Naive thymus-derived CD8-positive, alpha-beta T cell (primary cell): ENCODE measurements around the gene CES3. TPM values are rescaled to one million over a fixed set of nuclear protein-coding genes. Genes with fewer than 3 reads are reported as not detected.
"Not testable (repeated sequence)": the region's sequence is repeated elsewhere in the genome, so short reads cannot be mapped to it uniquely, and the experiment has no call there.

Source experiments
- ATAC-seq, 2 donors: fragments of 150-1000 bp; cut with Tn5 transposase in 1 of 2; sonication (Bioruptor Pico), chemical (Tn5 transposase) in 1 of 2; 1 replicate in 1 of 2; 2 replicates in 1 of 2; pipeline ENCODE4 v1.10.0; 2021; ENCODE audit warnings: mild to moderate bottlenecking in 2 of 2, moderate library complexity in 2 of 2
- POLR2A ChIA-PET: fragments of 350-600 bp; sonication (Branson Sonifier 250); formaldehyde crosslinking; loops from one replicate; lab custom pipeline; 2021; ENCODE audit warnings: antibody characterized with exemption; lab: Charles Lee
- DNase-seq, 10 donors: peaks; one replicate each; pipeline versions ENCODE4 v3.0.0 to v3.0.0-alpha.2; 2020 to 2022
- H3K27ac Mint-ChIP-seq, 10 donors: one replicate each; pipeline ENCODE4 v1.8.0; 2020 to 2022; ENCODE audit warnings: mild to moderate bottlenecking in 10 of 10, mixed read lengths in 10 of 10, moderate library complexity in 4 of 10, inconsistent platforms in 1 of 10
- H3K27me3 Mint-ChIP-seq, 5 donors: one replicate each; pipeline ENCODE4 v1.8.0; 2021 to 2022; ENCODE audit warnings: mixed read lengths in 5 of 5
- H3K36me3 Mint-ChIP-seq, 3 donors: one replicate each; pipeline ENCODE4 v1.8.0; 2020 to 2022; ENCODE audit warnings: mixed read lengths in 3 of 3, mild to moderate bottlenecking in 2 of 3, inconsistent platforms in 1 of 3
- H3K4me1 Mint-ChIP-seq, 4 donors: one replicate each; pipeline ENCODE4 v1.8.0; 2021 to 2022; ENCODE audit warnings: mixed read lengths in 4 of 4
- H3K4me3 Mint-ChIP-seq, 10 donors: one replicate each; pipeline ENCODE4 v1.8.0; 2020 to 2022; ENCODE audit warnings: mild to moderate bottlenecking in 10 of 10, mixed read lengths in 10 of 10, moderate library complexity in 6 of 10, inconsistent platforms in 1 of 10
- H3K9me3 Mint-ChIP-seq, 9 donors: one replicate each; pipeline ENCODE4 v1.8.0; 2020 to 2022; ENCODE audit warnings: mixed read lengths in 9 of 9, mild to moderate bottlenecking in 3 of 9, inconsistent platforms in 1 of 9, moderate library complexity in 1 of 9
- polyA plus RNA-seq, 3 donors: library from polyadenylated mRNA; unstranded; fragments of 300-500 nt; fragmentation: Illumina TruSeq; gene quantifications; one replicate each; pipeline ENCODE4 v1.2.3, GENCODE V29; 2021
- total RNA-seq, 8 experiments: library from RNA in 2 of 8; stranded (reverse) in 2 of 8; gene quantifications; one replicate each; pipeline ENCODE4 v1.2.3 and lab custom pipeline; 2021 to 2026

Gene CES3
- total and polyA plus RNA-seq, 5 experiments from 2014 or later: 0.10 to 0.16 TPM; not detected in 3

DNA sequence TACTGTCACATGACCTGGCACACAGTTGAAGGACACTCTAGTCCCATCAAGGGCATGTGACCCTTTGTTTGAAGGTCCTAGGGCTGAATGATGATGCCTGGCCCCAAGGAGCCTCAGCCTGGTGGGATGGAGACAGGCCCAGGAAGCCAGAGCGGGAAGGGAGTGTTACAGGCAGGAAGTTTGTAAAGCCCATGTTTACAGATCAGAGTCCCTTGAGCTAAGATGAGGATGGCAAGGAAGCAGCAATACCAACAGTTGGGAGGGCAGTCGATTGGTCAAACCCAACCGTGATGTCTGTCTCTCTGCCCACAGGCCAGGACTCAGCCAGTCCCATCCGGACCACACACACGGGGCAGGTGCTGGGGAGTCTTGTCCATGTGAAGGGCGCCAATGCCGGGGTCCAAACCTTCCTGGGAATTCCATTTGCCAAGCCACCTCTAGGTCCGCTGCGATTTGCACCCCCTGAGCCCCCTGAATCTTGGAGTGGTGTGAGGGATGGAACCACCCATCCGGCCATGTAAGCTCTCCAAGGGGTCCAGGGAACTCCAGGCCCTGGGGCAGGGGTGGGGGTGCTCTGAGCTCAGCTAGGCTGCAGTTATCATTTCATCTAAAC is 23.2 kb upstream of the CES3 start:
- ATAC-seq: no peak
- H3K4me1 Mint-ChIP-seq: peaks cover 35 to 55% (median 44%) of the 10 kb centered on the region in 4 donors
- DNase-seq: no peak
- POLR2A ChIA-PET: no interaction called here
- no peaks in the 10 kb centered on the region for H3K9me3 Mint-ChIP-seq
- no peaks in the 10 kb centered on the region for H3K27me3 Mint-ChIP-seq
- H3K27ac Mint-ChIP-seq: peak overlapping the region in 6 of 10 donors; percentile 7 to 75 (median 38)
- H3K36me3 Mint-ChIP-seq: peaks cover 0 to 61% (median 2%) of the 10 kb centered on the region in 3 donors
- peak overlapping the region in 1 of 10 donors; percentile 38 for H3K4me3 Mint-ChIP-seq

GRCh38 chr16:66939366-66939765 is 21.7 kb upstream of the CES3 start:
- ATAC-seq: no peak
- peaks cover 21 to 39% (median 29%) of the 10 kb centered on the region in 4 donors for H3K4me1 Mint-ChIP-seq
- H3K4me3 Mint-ChIP-seq: no peak overlapping the region
- no peaks in the 10 kb centered on the region for H3K27me3 Mint-ChIP-seq
- no peak for DNase-seq
- POLR2A ChIA-PET: no interaction called here
- peak overlapping the region in 1 of 10 donors; percentile 11 for H3K27ac Mint-ChIP-seq
- no peaks in the 10 kb centered on the region for H3K9me3 Mint-ChIP-seq
- peaks cover 0 to 57% (median 0%) of the 10 kb centered on the region in 3 donors for H3K36me3 Mint-ChIP-seq

DNA sequence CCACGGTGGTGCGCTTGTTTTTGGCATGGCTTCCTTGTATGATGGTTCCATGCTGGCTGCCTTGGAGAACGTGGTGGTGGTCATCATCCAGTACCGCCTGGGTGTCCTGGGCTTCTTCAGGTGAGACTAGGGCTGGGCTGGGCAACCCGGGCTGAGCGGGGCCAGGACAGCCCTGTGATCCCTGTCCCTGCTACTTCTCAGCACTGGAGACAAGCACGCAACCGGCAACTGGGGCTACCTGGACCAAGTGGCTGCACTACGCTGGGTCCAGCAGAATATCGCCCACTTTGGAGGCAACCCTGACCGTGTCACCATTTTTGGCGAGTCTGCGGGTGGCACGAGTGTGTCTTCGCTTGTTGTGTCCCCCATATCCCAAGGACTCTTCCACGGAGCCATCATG is 20.8 kb upstream of the CES3 start:
- ATAC-seq (no peak), DNase-seq (no peak)
- POLR2A ChIA-PET: no interaction called here
- peaks cover 0 to 57% (median 0%) of the 10 kb centered on the region in 3 donors for H3K36me3 Mint-ChIP-seq
- no peaks in the 10 kb centered on the region for H3K9me3 Mint-ChIP-seq
- H3K4me3 Mint-ChIP-seq: no peak overlapping the region
- no peaks in the 10 kb centered on the region for H3K27me3 Mint-ChIP-seq
- peak overlapping the region in 1 of 10 donors; percentile 43 for H3K27ac Mint-ChIP-seq
- peaks cover 18 to 33% (median 25%) of the 10 kb centered on the region in 4 donors for H3K4me1 Mint-ChIP-seq

DNA sequence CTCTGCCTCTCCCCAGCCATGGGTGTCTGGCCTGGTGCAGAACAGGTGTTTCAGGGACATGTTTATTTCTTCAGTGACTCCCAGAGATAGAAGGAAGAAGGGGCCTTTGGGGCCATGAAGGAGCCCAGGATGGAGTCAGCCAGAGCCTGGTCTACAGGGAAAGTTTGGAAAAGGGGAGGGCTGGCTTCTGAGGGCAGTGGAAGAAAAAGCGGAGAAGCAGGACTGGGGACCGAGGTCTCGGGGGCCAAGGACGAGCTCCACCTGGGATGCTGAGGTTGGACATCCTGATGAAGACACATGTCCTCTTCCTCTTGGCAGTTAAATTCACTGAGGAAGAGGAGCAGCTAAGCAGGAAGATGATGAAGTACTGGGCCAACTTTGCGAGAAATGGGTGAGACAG is 18.1 kb upstream of the CES3 start:
- no peak for ATAC-seq
- H3K9me3 Mint-ChIP-seq: no peaks in the 10 kb centered on the region
- no peak overlapping the region for H3K4me3 Mint-ChIP-seq
- H3K27ac Mint-ChIP-seq: peak overlapping the region in 3 of 10 donors; percentile 12 to 25 (median 16)
- peaks cover 7 to 13% (median 11%) of the 10 kb centered on the region in 4 donors for H3K4me1 Mint-ChIP-seq
- H3K36me3 Mint-ChIP-seq: peaks cover 0 to 46% (median 0%) of the 10 kb centered on the region in 3 donors
- no peak for DNase-seq
- POLR2A ChIA-PET: interaction anchor here (1.7 kb wide), 1 partner anchor 9 kb away, joined by 6 read pairs; the partner anchor contains the start of gene CIAO2B
- H3K27me3 Mint-ChIP-seq: peaks cover 0 to 2% (median 0%) of the 10 kb centered on the region in 5 donors

- POLR2A ChIA-PET: interaction anchor here (0.7 to 1.7 kb wide), 2 partner anchors 9 to 10 kb away, joined by 3 to 6 read pairs; partner anchors contain the start of gene CIAO2B
These were observed 17.5 kb upstream of the CES3 start for GRCh38 chr16:66943426-66944053.

GRCh38 chr16:66944054-66944441 is 17.0 kb upstream of the CES3 start:
- peaks cover 13 to 23% (median 16%) of the 10 kb centered on the region in 4 donors for H3K4me1 Mint-ChIP-seq
- DNase-seq (no peak), ATAC-seq (no peak)
- H3K4me3 Mint-ChIP-seq: no peak overlapping the region
- peaks cover 0 to 37% (median 0%) of the 10 kb centered on the region in 3 donors for H3K36me3 Mint-ChIP-seq
- peaks cover 0 to 5% (median 5%) of the 10 kb centered on the region in 5 donors for H3K27me3 Mint-ChIP-seq
- POLR2A ChIA-PET: interaction anchor here (0.7 to 1.7 kb wide), 2 partner anchors 9 to 10 kb away, joined by 3 to 6 read pairs; partner anchors contain the start of gene CIAO2B
- H3K9me3 Mint-ChIP-seq: no peaks in the 10 kb centered on the region
- H3K27ac Mint-ChIP-seq: peak overlapping the region in 4 of 10 donors; percentile 45 to 67 (median 56)

More at GRCh38 chr16:66943426-66944053, 17.5 kb upstream of the CES3 start:
- Mint-ChIP-seq H3K4me1 (peaks cover 12 to 18% (median 14%) of the 10 kb centered on the region in 4 donors), H3K36me3 (peaks cover 0 to 42% (median 0%) of the 10 kb centered on the region in 3 donors), H3K9me3 (no peaks in the 10 kb centered on the region), H3K27me3 (peaks cover 0 to 2% (median 0%) of the 10 kb centered on the region in 5 donors), H3K4me3 (no peak overlapping the region), H3K27ac (peak overlapping the region in 1 of 10 donors; percentile 24)
- ATAC-seq: no peak
- peak in 1 of 10 donors; percentile 61 for DNase-seq

- peaks cover 14 to 24% (median 16%) of the 10 kb centered on the region in 4 donors for H3K4me1 Mint-ChIP-seq
- H3K27ac Mint-ChIP-seq: peak overlapping the region in 3 of 10 donors; percentile 25 to 61 (median 45)
- H3K9me3 Mint-ChIP-seq, POLR2A ChIA-PET, ATAC-seq, DNase-seq, H3K4me3 Mint-ChIP-seq: not testable (repeated sequence)
- peaks cover 3 to 14% (median 11%) of the 10 kb centered on the region in 5 donors for H3K27me3 Mint-ChIP-seq
- peaks cover 0 to 28% (median 0%) of the 10 kb centered on the region in 3 donors for H3K36me3 Mint-ChIP-seq
These were observed 16.1 kb upstream of the CES3 start for GRCh38 chr16:66944971-66945370.

DNA sequence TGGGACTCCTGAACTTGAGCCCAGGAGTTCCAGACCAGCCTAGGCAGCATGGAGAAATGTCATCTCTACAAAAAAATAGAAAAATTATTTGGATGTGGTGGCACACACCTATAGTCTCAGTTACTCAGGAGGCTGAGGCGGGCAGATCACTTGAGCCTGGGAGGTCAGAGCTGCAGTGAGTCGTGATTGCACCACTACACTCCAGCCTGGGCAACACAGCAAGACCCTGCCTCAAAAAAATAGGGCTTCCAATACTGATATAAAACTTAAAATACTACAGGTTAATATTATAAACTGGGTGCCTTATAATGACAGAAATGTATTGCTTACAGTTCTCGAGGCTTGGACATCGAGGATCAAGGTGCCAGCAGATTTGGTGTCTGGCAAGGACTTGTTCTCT is 15.1 kb upstream of the CES3 start:
- peaks cover 0 to 23% (median 0%) of the 10 kb centered on the region in 3 donors for H3K36me3 Mint-ChIP-seq
- ATAC-seq: no peak
- DNase-seq: no peak
- POLR2A ChIA-PET: no interaction called here
- no peak overlapping the region for H3K27ac Mint-ChIP-seq
- H3K4me1 Mint-ChIP-seq: peaks cover 14 to 24% (median 16%) of the 10 kb centered on the region in 4 donors
- H3K27me3 Mint-ChIP-seq: peaks cover 6 to 22% (median 11%) of the 10 kb centered on the region in 5 donors
- H3K9me3 Mint-ChIP-seq: peaks cover 0 to 1% (median 0%) of the 10 kb centered on the region in 9 donors
- H3K4me3 Mint-ChIP-seq: no peak overlapping the region

DNA sequence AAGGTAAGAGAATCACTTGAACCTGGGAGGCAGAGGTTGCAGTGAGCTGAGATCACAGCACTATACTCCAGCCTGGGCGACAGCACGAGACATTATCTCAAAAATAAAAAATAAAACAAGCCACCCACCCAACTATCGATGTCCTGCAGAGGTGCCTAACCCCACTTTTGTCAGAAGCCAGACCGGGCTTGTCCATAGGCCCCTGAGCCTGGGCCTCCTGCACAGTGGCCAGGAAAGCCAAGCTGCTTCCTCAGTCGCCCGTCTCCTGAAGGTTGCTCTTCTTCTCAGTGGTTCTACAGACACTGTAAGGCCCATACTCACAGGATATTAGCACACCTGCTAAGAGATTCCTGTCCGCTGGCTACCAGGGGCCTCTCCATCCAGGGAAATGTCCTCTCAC is 14.5 kb upstream of the CES3 start:
- Mint-ChIP-seq H3K27me3 (peaks cover 10 to 28% (median 17%) of the 10 kb centered on the region in 5 donors), H3K36me3 (peaks cover 0 to 18% (median 2%) of the 10 kb centered on the region in 3 donors), H3K9me3 (peaks cover 0 to 1% (median 0%) of the 10 kb centered on the region in 9 donors), H3K4me1 (peaks cover 14 to 24% (median 16%) of the 10 kb centered on the region in 4 donors), H3K4me3 (peak overlapping the region in 1 of 10 donors; percentile 15), H3K27ac (peak overlapping the region in 2 of 10 donors; percentile 19 to 39)
- POLR2A ChIA-PET: no interaction called here
- DNase-seq (no peak), ATAC-seq (no peak)

- peak overlapping the region in 8 of 10 donors; percentile 5 to 68 (median 33) for H3K27ac Mint-ChIP-seq
- H3K9me3 Mint-ChIP-seq: peaks cover 0 to 1% (median 0%) of the 10 kb centered on the region in 9 donors
- POLR2A ChIA-PET: interaction anchor here (1.1 kb wide), 1 partner anchor 212 kb away, joined by 3 read pairs; no protein-coding TSS in a partner anchor
- peaks cover 14 to 24% (median 15%) of the 10 kb centered on the region in 4 donors for H3K4me1 Mint-ChIP-seq
- ATAC-seq (no peak), DNase-seq (no peak)
- peak overlapping the region; percentile 87 to 95 (median 92) for H3K4me3 Mint-ChIP-seq
- peaks cover 0 to 14% (median 5%) of the 10 kb centered on the region in 3 donors for H3K36me3 Mint-ChIP-seq
- peaks cover 14 to 32% (median 21%) of the 10 kb centered on the region in 5 donors for H3K27me3 Mint-ChIP-seq
These were observed 14.1 kb upstream of the CES3 start for GRCh38 chr16:66946974-66947301.

- Mint-ChIP-seq H3K36me3 (peaks cover 0 to 8% (median 5%) of the 10 kb centered on the region in 3 donors), H3K27ac (peak overlapping the region in 8 of 10 donors; percentile 5 to 68 (median 37))
- POLR2A ChIA-PET: interaction anchor here (1.1 kb wide), 1 partner anchor 211 kb away, joined by 3 read pairs; no protein-coding TSS in a partner anchor
These were observed 13.6 kb upstream of the CES3 start for GRCh38 chr16:66947302-66948065.

More at GRCh38 chr16:66947302-66948065, 13.6 kb upstream of the CES3 start:
- Mint-ChIP-seq H3K27me3 (peaks cover 16 to 36% (median 22%) of the 10 kb centered on the region in 5 donors), H3K4me3 (peak overlapping the region; percentile 87 to 95 (median 92)), H3K9me3 (peaks cover 0 to 1% (median 0%) of the 10 kb centered on the region in 9 donors), H3K4me1 (peaks cover 14 to 24% (median 15%) of the 10 kb centered on the region in 4 donors)
- DNase-seq: peak; percentile 62 to 91 (median 82)
- peak; percentile 84 to 88 for ATAC-seq
